HG03025 (cell line): Measurements from ENCODE around the gene NEFH.
"Not testable (repeated sequence)": the region's sequence is repeated elsewhere in the genome, so short reads cannot be mapped to it uniquely, and the experiment has no call there.

Experiments used
- ATAC-seq: cut with Tn5 transposase; IDR thresholded peaks from one replicate; pipeline ENCODE4 v1.9.1; 2021; ENCODE audit warnings: mild to moderate bottlenecking, moderate library complexity; ENCODE audit not compliant: unreplicated experiment, low FRiP score

Gene NEFH

GRCh38 chr22:29463629-29464028 lies 16.4 kb upstream of the NEFH start:
- ATAC-seq: no peak

GRCh38 chr22:29464581-29464980 lies 15.4 kb upstream of the NEFH start:
- ATAC-seq: no peak

GRCh38 chr22:29469755-29470154 lies 10.3 kb upstream of the NEFH start:
- ATAC-seq: no peak

- no peak for ATAC-seq
Measured at GRCh38 chr22:29470159-29470855, 9.7 kb upstream of the NEFH start.

- ATAC-seq: no peak
Measured at GRCh38 chr22:29473001-29473400, 7.0 kb upstream of the NEFH start.

GRCh38 chr22:29475550-29475949 lies 4.5 kb upstream of the NEFH start:
- no peak for ATAC-seq

- no peak for ATAC-seq
Measured at GRCh38 chr22:29476116-29476515, 3.9 kb upstream of the NEFH start.

- no peak for ATAC-seq
Measured at GRCh38 chr22:29477723-29478318, 2.2 kb upstream of the NEFH start.

- ATAC-seq: no peak
Measured at GRCh38 chr22:29478326-29479276, 1.4 kb upstream of the NEFH start.

- no peak for ATAC-seq
Measured at GRCh38 chr22:29480262-29480511, 169 bp downstream of the NEFH start.

GRCh38 chr22:29480512-29481264 lies 670 bp downstream of the NEFH start:
- no peak for ATAC-seq

- no peak for ATAC-seq
Measured at GRCh38 chr22:29481265-29482000, 1.4 kb downstream of the NEFH start.

- no peak for ATAC-seq
Measured at GRCh38 chr22:29482253-29482652, 2.2 kb downstream of the NEFH start.

- ATAC-seq: no peak
Measured at GRCh38 chr22:29482726-29483125, 2.7 kb downstream of the NEFH start.

- ATAC-seq: no peak
Measured at GRCh38 chr22:29483254-29483653, 3.2 kb downstream of the NEFH start.

- ATAC-seq: no peak
Measured at GRCh38 chr22:29484642-29485041, 4.6 kb downstream of the NEFH start.

- no peak for ATAC-seq
Measured at GRCh38 chr22:29485448-29485847, 5.4 kb downstream of the NEFH start.

- ATAC-seq: no peak
Measured at GRCh38 chr22:29487426-29487986, 7.5 kb downstream of the NEFH start.

GRCh38 chr22:29489127-29489780 lies 9.2 kb downstream of the NEFH start:
- not testable (repeated sequence) for ATAC-seq
